GM23248 (cell line): ENCODE results near the gene RFX8. TPM values are rescaled to one million over a fixed set of nuclear protein-coding genes. Genes with fewer than 3 reads are reported as not detected.

Experiments
- DNase-seq: peaks from one replicate; pipeline ENCODE4 v3.0.0-alpha.2; 2015
- H2AFZ ChIP-seq: fragments of 200-600 bp; sonication (generic); 2 replicates; pipeline ENCODE4 v1.6.1; 2016; ENCODE audit warnings: antibody characterized with exemption
- H3F3A ChIP-seq: fragments of 200-600 bp; sonication (generic); 2 replicates; pipeline ENCODE4 v1.6.1; 2016; ENCODE audit warnings: mild to moderate bottlenecking, antibody characterized with exemption, mixed run types; ENCODE audit not compliant: insufficient read depth
- H3K27ac ChIP-seq: fragments of 200-600 bp; sonication (generic); 2 replicates; pipeline ENCODE4 v1.5.1; 2016; ENCODE audit warnings: mild to moderate bottlenecking
- H3K27me3 ChIP-seq: fragments of 200-600 bp; sonication (generic); replicated peaks from 2 replicates; pipeline ENCODE4 v1.6.1; 2016; ENCODE audit warnings: mild to moderate bottlenecking; ENCODE audit not compliant: insufficient read depth
- H3K36me3 ChIP-seq: fragments of 200-600 bp; sonication (generic); 2 replicates; pipeline ENCODE4 v1.6.1; 2016; ENCODE audit warnings: low read depth, mild to moderate bottlenecking
- H3K4me1 ChIP-seq: fragments of 200-600 bp; sonication (generic); 2 replicates; pipeline ENCODE4 v1.6.1; 2016; ENCODE audit warnings: mild to moderate bottlenecking; ENCODE audit not compliant: insufficient read depth
- H3K4me2 ChIP-seq: fragments of 200-600 bp; sonication (generic); one replicate; pipeline ENCODE4 v1.6.1; 2016; ENCODE audit warnings: mild to moderate bottlenecking; ENCODE audit not compliant: unreplicated experiment
- H3K4me3 ChIP-seq: fragments of 200-600 bp; sonication (generic); 2 replicates; pipeline ENCODE4 v1.5.1; 2016; ENCODE audit warnings: mild to moderate bottlenecking
- H3K79me2 ChIP-seq: fragments of 200-600 bp; sonication (generic); 2 replicates; pipeline ENCODE4 v1.6.1; 2016; ENCODE audit warnings: mild to moderate bottlenecking; ENCODE audit not compliant: insufficient read depth
- H3K9ac ChIP-seq: fragments of 200-600 bp; sonication (generic); 2 replicates; pipeline ENCODE4 v1.6.1; 2016; ENCODE audit warnings: mild to moderate bottlenecking
- H3K9me2 ChIP-seq: fragments of 200-600 bp; sonication (generic); 2 replicates; pipeline ENCODE4 v1.6.1; 2016; ENCODE audit warnings: mixed run types, mild to moderate bottlenecking, moderate library complexity; ENCODE audit not compliant: insufficient read depth
- H3K9me3 ChIP-seq: fragments of 200-600 bp; sonication (generic); one replicate; pipeline ENCODE4 v1.6.1; 2017; ENCODE audit warnings: low read depth
- H4K20me1 ChIP-seq: fragments of 200-600 bp; sonication (generic); 2 replicates; pipeline ENCODE4 v1.6.0; 2016; ENCODE audit not compliant: insufficient read depth
- EZH2 ChIP-seq: fragments of 200-600 bp; sonication (generic); IDR thresholded peaks from 2 replicates; pipeline ENCODE4 v1.6.1; 2018; ENCODE audit warnings: antibody characterized with exemption, mild to moderate bottlenecking; ENCODE audit not compliant: insufficient read depth, poor library complexity, severe bottlenecking
- EZH2phosphoT487 ChIP-seq: fragments of 200-600 bp; sonication (generic); IDR thresholded peaks from 2 replicates; pipeline ENCODE4 v1.6.1; 2018; ENCODE audit warnings: antibody characterized with exemption, moderate library complexity, mild to moderate bottlenecking, low read depth; ENCODE audit not compliant: insufficient read depth
- WGBS, 2 experiments: methylation state at CpG; one replicate each; pipeline ENCODE4 v1.1.6; 2015 to 2017; ENCODE audit warnings: low lambda C conversion rate in 2 of 2, low coverage in 1 of 2; ENCODE audit errors: missing lambda C conversion rate in 2 of 2; 5-methylcytosine and 5-hydroxymethylcytosine counted together
- in situ Hi-C: fragments of 300-500 bp; cut with MboI; formaldehyde crosslinking; loops from 2 replicates; pipeline ENCODE4 v1.15.0; 2020
- polyA plus RNA-seq: library from polyadenylated mRNA; unstranded; fragments of >200 nt; fragmentation: Nextera tagmentation; extraction: Ambion mirVana; gene quantifications from 2 replicates; pipeline ENCODE4 v1.2.1, GENCODE V29; 2016
- total RNA-seq: library from RNA; depleted of rRNA; stranded (reverse); fragments of >200 nt; shearing (Covaris generic); gene quantifications from 2 replicates; pipeline ENCODE4 v1.2.3, GENCODE V29; 2014

The RFX8 gene
- total and polyA plus RNA-seq, 2 experiments from 2014 or later, result 5.9 to 6.4 TPM

- in situ Hi-C loops, result no loop called here
- TF ChIP-seq EZH2 (no peak), EZH2phosphoT487 (no peak)
- H3K27me3 ChIP-seq, result no peaks in the 10 kb centered on the region; the same call in 1 of the 2 replicates
- no peak overlapping the region for H3K9ac ChIP-seq
- no peak for DNase-seq
- H3K9me3 ChIP-seq, result no peaks in the 10 kb centered on the region
- H3K9me2 ChIP-seq, result no peaks in the 10 kb centered on the region
- no peaks in the 10 kb centered on the region for H4K20me1 ChIP-seq
- H3K4me3 ChIP-seq, result no peak overlapping the region
- H3K4me1 ChIP-seq, result no peaks in the 10 kb centered on the region
- no peak overlapping the region for H3K27ac ChIP-seq
- H3K4me2 ChIP-seq, result no peak overlapping the region
- H3F3A ChIP-seq, result no peaks in the 10 kb centered on the region
- H3K79me2 ChIP-seq, result no peaks in the 10 kb centered on the region
- H3K36me3 ChIP-seq, result no peaks in the 10 kb centered on the region
- H2AFZ ChIP-seq, result no peak overlapping the region
- 83 to 87% methylated on average over 4 of the region's 4 CpGs for WGBS, 2 experiments
These were observed 105.8 kb downstream of the RFX8 start for GRCh38 chr2:101369100-101369499.

GRCh38 chr2:101368376-101368775 lies 106.5 kb downstream of the RFX8 start:
- WGBS, 2 experiments, result 63 to 66% methylated on average over 5 of the region's 5 CpGs
- Histone ChIP-seq H3K9ac (no peak overlapping the region), H3K4me3 (no peak overlapping the region), H3F3A (no peaks in the 10 kb centered on the region), H3K36me3 (no peaks in the 10 kb centered on the region), H3K79me2 (no peaks in the 10 kb centered on the region), H3K9me3 (no peaks in the 10 kb centered on the region), H3K4me1 (no peaks in the 10 kb centered on the region), H3K27me3 (no peaks in the 10 kb centered on the region; the same call in 1 of the 2 replicates), H4K20me1 (no peaks in the 10 kb centered on the region), H3K4me2 (no peak overlapping the region), H2AFZ (no peak overlapping the region), H3K27ac (no peak overlapping the region), H3K9me2 (no peaks in the 10 kb centered on the region)
- no peak for DNase-seq
- no peak for TF ChIP-seq EZH2
- in situ Hi-C loops, result no loop called here

DNA sequence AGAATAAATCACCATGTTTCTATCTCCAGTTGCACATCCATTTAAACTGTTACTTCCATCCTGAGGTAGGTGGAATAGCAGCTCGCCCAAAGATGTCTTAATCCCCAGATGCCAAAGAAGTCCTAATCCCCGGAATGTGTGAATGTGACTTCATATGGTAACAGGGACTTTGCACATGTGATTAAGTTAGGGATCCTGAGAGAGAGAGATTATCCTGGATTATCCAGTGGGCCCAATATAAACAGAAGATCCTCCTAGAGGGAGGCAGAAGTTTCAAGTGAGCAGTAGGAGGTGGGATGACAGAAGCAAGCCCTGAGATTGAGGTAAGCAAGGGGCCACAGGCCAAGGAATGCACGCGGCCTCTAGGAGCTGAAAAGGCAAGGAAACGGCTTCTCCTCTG lies 107.4 kb downstream of the RFX8 start:
- Histone ChIP-seq H3K9ac (no peak overlapping the region), H2AFZ (no peak overlapping the region), H3K9me2 (no peaks in the 10 kb centered on the region), H3K4me3 (no peak overlapping the region), H3K79me2 (no peaks in the 10 kb centered on the region), H3K4me2 (no peak overlapping the region), H3K4me1 (no peaks in the 10 kb centered on the region), H4K20me1 (no peaks in the 10 kb centered on the region), H3F3A (no peaks in the 10 kb centered on the region), H3K9me3 (no peaks in the 10 kb centered on the region), H3K36me3 (no peaks in the 10 kb centered on the region), H3K27me3 (no peaks in the 10 kb centered on the region; the same call in 1 of the 2 replicates), H3K27ac (no peak overlapping the region)
- no peak for TF ChIP-seq EZH2
- no peak for TF ChIP-seq EZH2phosphoT487
- WGBS, 2 experiments, result 91 to 92% methylated on average over 5 of the region's 5 CpGs
- in situ Hi-C loops, result no loop called here
- DNase-seq, result no peak

DNA sequence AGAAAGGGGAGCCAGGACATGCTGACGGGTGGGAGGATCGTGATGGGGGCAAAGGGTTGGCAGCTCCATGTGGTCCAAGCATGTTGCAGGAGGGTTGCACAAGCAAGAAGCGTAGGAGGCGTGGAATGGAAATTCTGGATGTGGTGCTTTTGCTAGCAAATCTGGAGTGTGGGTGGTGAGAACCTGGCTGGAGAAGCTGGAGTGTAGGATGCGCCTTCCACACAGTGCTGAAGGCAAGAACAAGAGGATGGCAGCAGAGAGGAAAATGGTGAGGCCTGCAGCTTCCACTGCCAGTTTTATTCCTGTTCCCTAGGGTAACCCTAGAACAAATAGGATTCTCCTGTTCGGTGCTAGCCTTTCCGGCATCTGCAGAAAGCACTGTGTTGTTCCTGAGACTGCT lies 110.0 kb downstream of the RFX8 start:
- in situ Hi-C loops, result no loop called here
- Histone ChIP-seq H4K20me1 (no peaks in the 10 kb centered on the region), H3K4me2 (no peak overlapping the region), H3K9me3 (no peaks in the 10 kb centered on the region), H3K4me1 (no peaks in the 10 kb centered on the region), H3K27me3 (no peaks in the 10 kb centered on the region; the same call in 1 of the 2 replicates), H3F3A (no peaks in the 10 kb centered on the region), H3K79me2 (no peaks in the 10 kb centered on the region), H3K36me3 (no peaks in the 10 kb centered on the region), H3K9ac (no peak overlapping the region), H2AFZ (no peak overlapping the region), H3K27ac (no peak overlapping the region), H3K9me2 (no peaks in the 10 kb centered on the region), H3K4me3 (no peak overlapping the region)
- TF ChIP-seq EZH2, result no peak
- TF ChIP-seq EZH2phosphoT487, result no peak
- WGBS, 2 experiments, result 58 to 59% methylated on average over 7 of the region's 7 CpGs
- no peak for DNase-seq

GRCh38 chr2:101362777-101363176 lies 112.1 kb downstream of the RFX8 start:
- no peak for DNase-seq
- H3K9me3 ChIP-seq, result no peaks in the 10 kb centered on the region
- H3K4me3 ChIP-seq, result no peak overlapping the region
- no peak overlapping the region for H3K4me2 ChIP-seq
- no peak overlapping the region for H2AFZ ChIP-seq
- in situ Hi-C loops, result no loop called here
- 51 to 59% methylated on average over 4 of the region's 4 CpGs for WGBS, 2 experiments
- no peaks in the 10 kb centered on the region for H4K20me1 ChIP-seq
- no peaks in the 10 kb centered on the region for H3K9me2 ChIP-seq
- H3F3A ChIP-seq, result no peaks in the 10 kb centered on the region
- TF ChIP-seq EZH2 (no peak), EZH2phosphoT487 (no peak)
- H3K4me1 ChIP-seq, result no peaks in the 10 kb centered on the region
- no peaks in the 10 kb centered on the region for H3K36me3 ChIP-seq
- H3K27ac ChIP-seq, result no peak overlapping the region
- no peaks in the 10 kb centered on the region for H3K27me3 ChIP-seq
- H3K79me2 ChIP-seq, result no peaks in the 10 kb centered on the region
- no peak overlapping the region for H3K9ac ChIP-seq
